Measurements from ENCODE around the gene OXNAD1. TPM values are rescaled to one million over a fixed set of nuclear protein-coding genes. Genes with fewer than 3 reads are reported as not detected.

OXNAD1 gene
- total and polyA plus RNA-seq, 2 donors (not counting 1 experiment from before 2014, with no cell fraction given): 6.4 to 10.4 TPM

DNA sequence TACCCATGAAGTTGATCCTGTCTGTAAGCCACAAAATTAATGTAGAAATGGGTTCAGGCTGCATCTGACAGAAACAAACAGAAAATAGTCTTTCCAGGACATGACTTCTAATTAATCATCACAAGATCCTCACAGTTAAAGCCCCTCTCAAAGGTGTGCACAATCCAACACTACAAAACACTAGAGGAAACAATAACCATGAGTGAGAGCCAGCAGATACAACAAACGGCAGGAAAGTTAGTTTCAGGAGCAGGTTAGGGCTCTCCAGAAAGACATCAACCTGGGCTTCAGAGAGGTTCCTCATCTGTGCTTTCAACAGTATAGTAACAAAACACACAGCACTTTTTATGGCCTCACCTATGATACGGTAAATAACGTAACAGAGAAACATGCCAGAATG lies 43.0 kb upstream of the OXNAD1 start:
- Histone ChIP-seq H3K4me2 (ENCODE audit: extremely low read depth, insufficient read depth, low read length) (no peak overlapping the region), H3K4me3 (replicated peaks in 1 of 4; ENCODE audit: control extremely low read depth in 1 of 4, insufficient read depth in 1 of 4, low read depth in 3 of 4, low read length in 4 of 4) (no peak overlapping the region), H3K36me3 (ENCODE audit: control insufficient read depth, insufficient read depth, low read length) (no peaks in the 10 kb centered on the region), H4K20me1 (ENCODE audit: control insufficient read depth, extremely low read depth, insufficient read depth, low read length) (no peaks in the 10 kb centered on the region), H2AFZ (ENCODE audit: low read length) (no peak overlapping the region), H3K4me1 (ENCODE audit: control insufficient read depth, extremely low read depth, insufficient read depth, low read length) (no peaks in the 10 kb centered on the region), H3K9ac (ENCODE audit: insufficient read depth, low read length) (no peak overlapping the region), H3K79me2 (ENCODE audit: control insufficient read depth, insufficient read depth, low read length) (no peaks in the 10 kb centered on the region), H3K27me3 (ENCODE audit: control insufficient read depth, insufficient read depth, low read length) (no peaks in the 10 kb centered on the region), H3K9me3 (ENCODE audit: control insufficient read depth, insufficient read depth, low read depth, low read length) (no peaks in the 10 kb centered on the region), H3K27ac (ENCODE audit: insufficient read depth, low read length) (no peak overlapping the region)
- TF ChIP-seq EZH2 (IDR thresholded peaks at IDR 0.05; ENCODE audit: low read length, missing control alignments): no peak
- TF ChIP-seq, protein P1, sequence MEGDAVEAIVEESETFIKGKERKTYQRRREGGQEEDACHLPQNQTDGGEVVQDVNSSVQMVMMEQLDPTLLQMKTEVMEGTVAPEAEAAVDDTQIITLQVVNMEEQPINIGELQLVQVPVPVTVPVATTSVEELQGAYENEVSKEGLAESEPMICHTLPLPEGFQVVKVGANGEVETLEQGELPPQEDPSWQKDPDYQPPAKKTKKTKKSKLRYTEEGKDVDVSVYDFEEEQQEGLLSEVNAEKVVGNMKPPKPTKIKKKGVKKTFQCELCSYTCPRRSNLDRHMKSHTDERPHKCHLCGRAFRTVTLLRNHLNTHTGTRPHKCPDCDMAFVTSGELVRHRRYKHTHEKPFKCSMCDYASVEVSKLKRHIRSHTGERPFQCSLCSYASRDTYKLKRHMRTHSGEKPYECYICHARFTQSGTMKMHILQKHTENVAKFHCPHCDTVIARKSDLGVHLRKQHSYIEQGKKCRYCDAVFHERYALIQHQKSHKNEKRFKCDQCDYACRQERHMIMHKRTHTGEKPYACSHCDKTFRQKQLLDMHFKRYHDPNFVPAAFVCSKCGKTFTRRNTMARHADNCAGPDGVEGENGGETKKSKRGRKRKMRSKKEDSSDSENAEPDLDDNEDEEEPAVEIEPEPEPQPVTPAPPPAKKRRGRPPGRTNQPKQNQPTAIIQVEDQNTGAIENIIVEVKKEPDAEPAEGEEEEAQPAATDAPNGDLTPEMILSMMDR (conservative IDR thresholded peaks at IDR 0.05 in 1 of 2, IDR thresholded peaks at IDR 0.05 in 1 of 2; ENCODE audit: low read depth in 1 of 2, low read length in 2 of 2): no peak
- no peak for DNase-seq (ENCODE audit: low read depth in 2 of 2)

- no peak overlapping the region for H3K27ac ChIP-seq (ENCODE audit: insufficient read depth, low read length)
- no peaks in the 10 kb centered on the region for H3K9me3 ChIP-seq (ENCODE audit: control insufficient read depth, insufficient read depth, low read depth, low read length)
- no peaks in the 10 kb centered on the region for H3K27me3 ChIP-seq (ENCODE audit: control insufficient read depth, insufficient read depth, low read length)
- H3K4me3 ChIP-seq (replicated peaks in 1 of 4; ENCODE audit: control extremely low read depth in 1 of 4, insufficient read depth in 1 of 4, low read depth in 3 of 4, low read length in 4 of 4): no peak overlapping the region
- no peak for DNase-seq (ENCODE audit: low read depth in 2 of 2)
- H3K9ac ChIP-seq (ENCODE audit: insufficient read depth, low read length): no peak overlapping the region
- no peak overlapping the region for H2AFZ ChIP-seq (ENCODE audit: low read length)
- TF ChIP-seq EZH2 (IDR thresholded peaks at IDR 0.05; ENCODE audit: low read length, missing control alignments): no peak
- TF ChIP-seq, protein P1 (conservative IDR thresholded peaks at IDR 0.05 in 1 of 2, IDR thresholded peaks at IDR 0.05 in 1 of 2; ENCODE audit: low read depth in 1 of 2, low read length in 2 of 2): no peak
- H3K4me1 ChIP-seq (ENCODE audit: control insufficient read depth, extremely low read depth, insufficient read depth, low read length): no peaks in the 10 kb centered on the region
- no peak overlapping the region for H3K4me2 ChIP-seq (ENCODE audit: extremely low read depth, insufficient read depth, low read length)
- no peaks in the 10 kb centered on the region for H4K20me1 ChIP-seq (ENCODE audit: control insufficient read depth, extremely low read depth, insufficient read depth, low read length)
- no peaks in the 10 kb centered on the region for H3K79me2 ChIP-seq (ENCODE audit: control insufficient read depth, insufficient read depth, low read length)
- no peaks in the 10 kb centered on the region for H3K36me3 ChIP-seq (ENCODE audit: control insufficient read depth, insufficient read depth, low read length)
Observed at GRCh38 chr3:16222547-16222946, 42.5 kb upstream of the OXNAD1 start.

GRCh38 chr3:16224325-16224724 lies 40.7 kb upstream of the OXNAD1 start:
- no peak for DNase-seq (ENCODE audit: low read depth in 2 of 2)
- H3K27ac ChIP-seq (ENCODE audit: insufficient read depth, low read length): no peak overlapping the region
- no peak overlapping the region for H3K4me2 ChIP-seq (ENCODE audit: extremely low read depth, insufficient read depth, low read length)
- H3K27me3 ChIP-seq (ENCODE audit: control insufficient read depth, insufficient read depth, low read length): no peaks in the 10 kb centered on the region
- no peak overlapping the region for H3K9ac ChIP-seq (ENCODE audit: insufficient read depth, low read length)
- H3K4me1 ChIP-seq (ENCODE audit: control insufficient read depth, extremely low read depth, insufficient read depth, low read length): no peaks in the 10 kb centered on the region
- H3K79me2 ChIP-seq (ENCODE audit: control insufficient read depth, insufficient read depth, low read length): no peaks in the 10 kb centered on the region
- TF ChIP-seq, protein P1 (conservative IDR thresholded peaks at IDR 0.05 in 1 of 2, IDR thresholded peaks at IDR 0.05 in 1 of 2; ENCODE audit: low read depth in 1 of 2, low read length in 2 of 2): no peak
- no peak for TF ChIP-seq EZH2 (IDR thresholded peaks at IDR 0.05; ENCODE audit: low read length, missing control alignments)
- H2AFZ ChIP-seq (ENCODE audit: low read length): no peak overlapping the region
- no peaks in the 10 kb centered on the region for H3K36me3 ChIP-seq (ENCODE audit: control insufficient read depth, insufficient read depth, low read length)
- no peaks in the 10 kb centered on the region for H3K9me3 ChIP-seq (ENCODE audit: control insufficient read depth, insufficient read depth, low read depth, low read length)
- no peak overlapping the region for H3K4me3 ChIP-seq (replicated peaks in 1 of 4; ENCODE audit: control extremely low read depth in 1 of 4, insufficient read depth in 1 of 4, low read depth in 3 of 4, low read length in 4 of 4)
- no peaks in the 10 kb centered on the region for H4K20me1 ChIP-seq (ENCODE audit: control insufficient read depth, extremely low read depth, insufficient read depth, low read length)
